ENCODE data around the gene ZSWIM4. TPM values are rescaled to one million over a fixed set of nuclear protein-coding genes. Genes with fewer than 3 reads are reported as not detected.

Gene ZSWIM4
- total and polyA plus RNA-seq, 8 donors, result 2.2 to 14.0 (median 3.9) TPM

- DNase-seq, result no peak
- intact Hi-C loops (cut with DNase I; ENCODE audit: low total_unique reads), result no loop called here
Observed at GRCh38 chr19:13823256-13823655, 28.0 kb downstream of the ZSWIM4 start.

GRCh38 chr19:13823901-13824300 lies 28.7 kb downstream of the ZSWIM4 start:
- intact Hi-C loops (cut with DNase I; ENCODE audit: low total_unique reads), result no loop called here
- no peak for DNase-seq
- TF ChIP-seq POLR2A (IDR thresholded peaks at IDR 0.05), result no peak
- no peak for TF ChIP-seq CTCF (IDR thresholded peaks at IDR 0.05)
- TF ChIP-seq POLR2AphosphoS5 (IDR thresholded peaks at IDR 0.05), result no peak
- TF ChIP-seq EP300 (IDR thresholded peaks at IDR 0.05), result no peak
- Histone ChIP-seq H3K9me3 (no peaks in the 10 kb centered on the region), H3K4me3 (no peak overlapping the region), H3K27me3 (no peaks in the 10 kb centered on the region), H3K4me1 (no peaks in the 10 kb centered on the region), H3K27ac (no peak overlapping the region), H3K36me3 (peaks cover 0 to 59% (median 45%) of the 10 kb centered on the region in 4 donors)
- WGBS, 5 donors, result 87 to 95% (median 93%) methylated on average over 2 of the region's 2 CpGs

More at GRCh38 chr19:13823256-13823655, 28.0 kb downstream of the ZSWIM4 start:
- H3K9me3 ChIP-seq, result no peaks in the 10 kb centered on the region
- no peak for TF ChIP-seq CTCF (IDR thresholded peaks at IDR 0.05)
- TF ChIP-seq POLR2AphosphoS5 (IDR thresholded peaks at IDR 0.05), result no peak
- no peak for TF ChIP-seq EP300 (IDR thresholded peaks at IDR 0.05)
- TF ChIP-seq POLR2A (IDR thresholded peaks at IDR 0.05), result no peak
- peaks cover 0 to 2% (median under 1%) of the 10 kb centered on the region in 4 donors for H3K4me1 ChIP-seq
- WGBS, 5 donors, result 77 to 88% (median 86%) methylated on average over 8 of the region's 8 CpGs
- H3K4me3 ChIP-seq, result no peak overlapping the region
- H3K27me3 ChIP-seq, result no peaks in the 10 kb centered on the region
- H3K27ac ChIP-seq, result peak overlapping the region in 1 of 5 donors; percentile 60
- peaks cover 0 to 56% (median 40%) of the 10 kb centered on the region in 4 donors for H3K36me3 ChIP-seq

- TF ChIP-seq POLR2AphosphoS5 (IDR thresholded peaks at IDR 0.05) (no peak), CTCF (IDR thresholded peaks at IDR 0.05) (no peak), EP300 (IDR thresholded peaks at IDR 0.05) (no peak)
- Histone ChIP-seq H3K4me3 (no peak overlapping the region), H3K36me3 (peaks cover 0 to 63% (median 48%) of the 10 kb centered on the region in 4 donors), H3K9me3 (no peaks in the 10 kb centered on the region), H3K4me1 (no peaks in the 10 kb centered on the region), H3K27ac (no peak overlapping the region), H3K27me3 (no peaks in the 10 kb centered on the region)
- no peak for DNase-seq
- intact Hi-C loops (cut with DNase I; ENCODE audit: low total_unique reads), result no loop called here
Observed at GRCh38 chr19:13824703-13825102, 29.5 kb downstream of the ZSWIM4 start.

GRCh38 chr19:13825489-13826441 lies 30.5 kb downstream of the ZSWIM4 start:
- Histone ChIP-seq H3K9me3 (no peaks in the 10 kb centered on the region), H3K4me3 (no peak overlapping the region), H3K27me3 (no peaks in the 10 kb centered on the region), H3K36me3 (peaks cover 0 to 68% (median 58%) of the 10 kb centered on the region in 4 donors), H3K4me1 (no peaks in the 10 kb centered on the region), H3K27ac (no peak overlapping the region)
- peak in 1 of 2 donors; percentile 50 for DNase-seq
- intact Hi-C loops (cut with DNase I; ENCODE audit: low total_unique reads), result no loop called here
- TF ChIP-seq POLR2A (IDR thresholded peaks at IDR 0.05) (no peak), CTCF (IDR thresholded peaks at IDR 0.05) (no peak), POLR2AphosphoS5 (IDR thresholded peaks at IDR 0.05) (no peak), EP300 (IDR thresholded peaks at IDR 0.05) (no peak)
- WGBS, 5 donors, result 89 to 91% (median 90%) methylated on average over 19 to 30 of the region's 30 CpGs

Data from stomach (tissue), 9 donors.